GM13977 (cell line): ENCODE results near the gene GRAMD1B.

Experiments used
- DNase-seq: peaks from one replicate; pipeline ENCODE4 v3.0.0; 2012; ENCODE audit warnings: low spot score
- CTCF ChIP-seq: IDR thresholded peaks from 2 replicates; pipeline ENCODE4 v1.5.1; 2012; ENCODE audit warnings: mild to moderate bottlenecking, control low read depth; ENCODE audit not compliant: insufficient read depth; ENCODE audit errors: extremely low read depth, missing control alignments
- in situ Hi-C: fragments of 300-500 bp; cut with MboI; formaldehyde crosslinking; loops from one replicate; pipeline ENCODE4 v1.12.0; 2022; ENCODE audit warnings: low sequenced_read_pairs, low pct_unique_long_range_greater_than_20kb, mixed read lengths, inconsistent platforms; ENCODE audit not compliant: unreplicated experiment

The GRAMD1B gene

GRCh38 chr11:123585206-123585605 lies 155.1 kb downstream of the GRAMD1B start:
- in situ Hi-C loops, result no loop called here
- no peak for TF ChIP-seq CTCF
- no peak for DNase-seq

- in situ Hi-C loops, result no loop called here
Observed at GRCh38 chr11:123585706-123586105, 155.6 kb downstream of the GRAMD1B start.

GRCh38 chr11:123586568-123586967 lies 156.5 kb downstream of the GRAMD1B start:
- DNase-seq, result no peak
- no peak for TF ChIP-seq CTCF
- in situ Hi-C loops, result no loop called here

More at GRCh38 chr11:123585706-123586105, 155.6 kb downstream of the GRAMD1B start:
- DNase-seq, result no peak
- no peak for TF ChIP-seq CTCF

- DNase-seq, result no peak
- TF ChIP-seq CTCF, result no peak
- in situ Hi-C loops, result no loop called here
Observed at GRCh38 chr11:123587044-123587443, 157.0 kb downstream of the GRAMD1B start.

GRCh38 chr11:123587559-123587958 lies 157.5 kb downstream of the GRAMD1B start:
- in situ Hi-C loops, result no loop called here
- no peak for TF ChIP-seq CTCF
- no peak for DNase-seq

DNA sequence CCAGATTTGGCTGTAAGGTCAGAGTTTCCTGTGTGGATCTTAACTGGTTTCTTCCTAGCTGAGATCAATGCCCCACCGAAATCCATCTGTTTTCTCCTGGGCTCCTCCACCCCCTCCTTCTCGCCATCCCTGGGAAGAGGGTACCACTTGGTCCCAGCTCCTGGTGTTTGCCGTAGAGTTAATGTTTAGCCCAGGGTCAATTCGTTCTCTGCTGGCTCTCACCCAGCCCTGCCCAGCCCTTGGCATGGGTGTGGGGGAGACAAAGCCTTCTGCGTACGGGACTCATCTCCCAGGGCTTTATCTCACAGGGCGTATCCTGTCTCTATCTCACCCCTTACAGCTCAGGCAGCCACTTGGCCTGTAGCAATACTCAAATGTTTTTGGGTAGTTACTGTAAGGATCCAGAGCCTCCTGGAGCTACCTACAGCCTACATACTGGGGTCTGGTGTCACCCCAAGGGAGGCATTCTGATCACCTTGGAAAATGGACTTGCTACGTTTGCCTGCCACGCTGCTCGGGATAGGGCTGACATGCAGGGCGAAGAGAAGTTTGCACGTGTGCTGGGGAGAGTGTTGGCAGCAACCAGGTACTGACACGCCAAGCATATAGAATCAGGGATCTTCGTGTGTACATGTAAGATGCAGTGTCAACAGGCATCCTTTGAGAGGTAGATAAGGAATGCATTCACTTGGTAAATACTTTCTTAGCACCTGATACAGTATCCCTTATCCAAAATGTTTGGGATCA lies 158.2 kb downstream of the GRAMD1B start:
- no peak for DNase-seq
- in situ Hi-C loops, result no loop called here
- no peak for TF ChIP-seq CTCF
